K562 (cell line): Measurements from ENCODE around the gene PADI4. TPM values are rescaled to one million over a fixed set of nuclear protein-coding genes. Genes with fewer than 3 reads are reported as not detected.

Experiments used
- XRCC5 ChIP-seq: fragments of 200-400 bp; formaldehyde crosslinking; IDR thresholded peaks from 2 replicates; pipeline ENCODE4 v1.6.1; 2017; ENCODE audit warnings: low read depth, mild to moderate bottlenecking, low read length
- polyA plus RNA-seq, 8 experiments: library from polyadenylated mRNA; depleted of rRNA in 4 of 8; stranded (reverse) in 5 of 8; unstranded in 3 of 8; fragments of >200 nt; fragmentation: Nextera tagmentation in 2 of 8; fragmentation: Illumina TruSeq in 1 of 8; extraction: Ambion mirVana in 2 of 8; extraction: Trizol in 1 of 8; gene quantifications; 2 replicates each; pipeline versions ENCODE4 v1.2.1 to v1.2.3, GENCODE V29; 2011 to 2014; ENCODE audit warnings: inconsistent platforms in 1 of 8, missing spikeins in 1 of 8
- total RNA-seq, 7 experiments: library from RNA; depleted of rRNA in 6 of 7; stranded (reverse); fragments of >200 nt in 6 of 7; fragmentation: Illumina TruSeq in 2 of 7; extraction: Trizol in 2 of 7; gene quantifications; 2 replicates each; pipeline versions ENCODE4 v1.2.1 to v1.2.3, GENCODE V29; 2011 to 2021; ENCODE audit warnings: low replicate concordance in 1 of 7
- TF ChIP-seq, protein P1 (sequence below), 2 experiments: fragments of 450-650 bp in 1 of 2; sonication (generic) in 1 of 2; formaldehyde crosslinking in 1 of 2; IDR thresholded peaks; 2 replicates each; pipeline versions ENCODE4 v1.7.1 to v1.9.0; 2016 to 2022; ENCODE audit warnings: inconsistent platforms in 1 of 2, mild to moderate bottlenecking in 1 of 2, missing genetic modification reagents in 1 of 2

Gene PADI4
- total and polyA plus RNA-seq, 9 of the 15 experiments (the other 6 are each of a cell fraction or from before 2014, with no cell fraction given): 0.22 to 0.33 TPM; not detected in 7

DNA sequence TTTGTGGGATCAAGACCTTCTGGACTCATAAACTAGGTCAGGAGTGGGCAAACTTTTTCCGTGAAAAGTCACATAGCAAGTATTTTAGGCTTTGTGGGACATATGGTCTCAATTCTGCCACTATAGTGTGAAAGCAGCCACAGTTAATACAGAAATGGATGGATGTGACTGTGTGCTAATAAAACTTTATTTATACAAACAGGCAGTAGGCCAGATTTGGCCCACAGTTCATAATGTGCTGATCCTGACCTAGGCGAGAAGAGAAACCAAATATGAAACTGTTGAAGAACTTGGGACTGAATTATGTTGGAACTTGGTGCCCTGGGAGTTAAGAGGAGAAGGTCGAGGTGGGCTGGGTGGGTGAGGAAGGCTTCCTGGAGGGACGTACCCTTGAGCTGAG lies 42.0 kb upstream of the PADI4 start (continued):
- TF ChIP-seq, protein P1, sequence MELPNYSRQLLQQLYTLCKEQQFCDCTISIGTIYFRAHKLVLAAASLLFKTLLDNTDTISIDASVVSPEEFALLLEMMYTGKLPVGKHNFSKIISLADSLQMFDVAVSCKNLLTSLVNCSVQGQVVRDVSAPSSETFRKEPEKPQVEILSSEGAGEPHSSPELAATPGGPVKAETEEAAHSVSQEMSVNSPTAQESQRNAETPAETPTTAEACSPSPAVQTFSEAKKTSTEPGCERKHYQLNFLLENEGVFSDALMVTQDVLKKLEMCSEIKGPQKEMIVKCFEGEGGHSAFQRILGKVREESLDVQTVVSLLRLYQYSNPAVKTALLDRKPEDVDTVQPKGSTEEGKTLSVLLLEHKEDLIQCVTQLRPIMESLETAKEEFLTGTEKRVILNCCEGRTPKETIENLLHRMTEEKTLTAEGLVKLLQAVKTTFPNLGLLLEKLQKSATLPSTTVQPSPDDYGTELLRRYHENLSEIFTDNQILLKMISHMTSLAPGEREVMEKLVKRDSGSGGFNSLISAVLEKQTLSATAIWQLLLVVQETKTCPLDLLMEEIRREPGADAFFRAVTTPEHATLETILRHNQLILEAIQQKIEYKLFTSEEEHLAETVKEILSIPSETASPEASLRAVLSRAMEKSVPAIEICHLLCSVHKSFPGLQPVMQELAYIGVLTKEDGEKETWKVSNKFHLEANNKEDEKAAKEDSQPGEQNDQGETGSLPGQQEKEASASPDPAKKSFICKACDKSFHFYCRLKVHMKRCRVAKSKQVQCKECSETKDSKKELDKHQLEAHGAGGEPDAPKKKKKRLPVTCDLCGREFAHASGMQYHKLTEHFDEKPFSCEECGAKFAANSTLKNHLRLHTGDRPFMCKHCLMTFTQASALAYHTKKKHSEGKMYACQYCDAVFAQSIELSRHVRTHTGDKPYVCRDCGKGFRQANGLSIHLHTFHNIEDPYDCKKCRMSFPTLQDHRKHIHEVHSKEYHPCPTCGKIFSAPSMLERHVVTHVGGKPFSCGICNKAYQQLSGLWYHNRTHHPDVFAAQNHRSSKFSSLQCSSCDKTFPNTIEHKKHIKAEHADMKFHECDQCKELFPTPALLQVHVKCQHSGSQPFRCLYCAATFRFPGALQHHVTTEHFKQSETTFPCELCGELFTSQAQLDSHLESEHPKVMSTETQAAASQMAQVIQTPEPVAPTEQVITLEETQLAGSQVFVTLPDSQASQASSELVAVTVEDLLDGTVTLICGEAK (IDR thresholded peaks at IDR 0.05): peak; percentile 97
- TF ChIP-seq, protein P1 (CRISPR knock-in tag; IDR thresholded peaks at IDR 0.05): peak; percentile 96
- TF ChIP-seq XRCC5: no peak
